Panc1 (cell line): ENCODE measurements around the gene GNAT2. TPM values are rescaled to one million over a fixed set of nuclear protein-coding genes. Genes with fewer than 3 reads are reported as not detected.

Experiments
- ATAC-seq: fragments of 200-7000 bp; cut with Tn5 transposase; 2 replicates; pipeline ENCODE4 v1.9.1; 2020; ENCODE audit warnings: mild to moderate bottlenecking, moderate library complexity
- BruUV-seq: library from RNA; stranded (reverse); fragments of 400-500 nt; replicated peaks from 2 replicates; lab custom pipeline; 2021; lab: Mats Ljungman, UMichigan
- CTCF ChIA-PET: fragments of 300-600 bp; sonication (Branson Sonifier 250); formaldehyde crosslinking; loops from one replicate; lab custom pipeline; 2022; ENCODE audit warnings: antibody characterized with exemption; lab: Charles Lee
- POLR2A ChIA-PET: fragments of 300-600 bp; sonication (Branson Sonifier 250); formaldehyde crosslinking; loops from one replicate; lab custom pipeline; 2022; ENCODE audit warnings: antibody characterized with exemption; lab: Charles Lee
- DNase-seq: peaks from one replicate; pipeline ENCODE4 v3.0.0-alpha.2; 2010; ENCODE audit warnings: low read depth, low spot score
- H3K27ac ChIP-seq: 2 replicates; pipeline ENCODE4 v1.5.1; 2011; ENCODE audit warnings: mild to moderate bottlenecking, low read length, inconsistent platforms
- H3K27me3 ChIP-seq: fragments of 200-500 bp; sonication (Bioruptor generic); 2 replicates; pipeline ENCODE4 v1.6.0; 2014; ENCODE audit warnings: low read length, inconsistent platforms; ENCODE audit not compliant: control insufficient read depth, insufficient read depth
- H3K36me3 ChIP-seq: fragments of 200-500 bp; sonication (Bioruptor generic); 2 replicates; pipeline ENCODE4 v1.5.1; 2014; ENCODE audit warnings: inconsistent platforms, mild to moderate bottlenecking, low read length, moderate library complexity; ENCODE audit not compliant: control insufficient read depth, insufficient read depth
- H3K4me1 ChIP-seq: 2 replicates; pipeline ENCODE4 v1.5.1; 2011; ENCODE audit warnings: inconsistent platforms, mild to moderate bottlenecking, low read length, moderate library complexity; ENCODE audit not compliant: control insufficient read depth, insufficient read depth
- H3K4me3 ChIP-seq, 2 experiments: 2 replicates each; pipeline ENCODE4 v1.5.1; 2011 to 2012; ENCODE audit warnings: low read depth in 2 of 2, low read length in 2 of 2, mild to moderate bottlenecking in 2 of 2, inconsistent platforms in 1 of 2, moderate library complexity in 1 of 2
- H3K9me3 ChIP-seq: fragments of 200-500 bp; sonication (Bioruptor generic); 2 replicates; pipeline ENCODE4 v1.5.1; 2014; ENCODE audit warnings: low read depth, mild to moderate bottlenecking, inconsistent platforms, low read length, moderate library complexity; ENCODE audit not compliant: control insufficient read depth, insufficient read depth
- CTCF ChIP-seq: fragments of 450-650 bp; IDR thresholded peaks from 2 replicates; pipeline ENCODE4 v1.5.1; 2017; ENCODE audit warnings: mild to moderate bottlenecking
- POLR2AphosphoS5 ChIP-seq: IDR thresholded peaks from 2 replicates; pipeline ENCODE4 v1.6.1; 2012; ENCODE audit warnings: mild to moderate bottlenecking, low read depth, low read length, moderate library complexity
- REST ChIP-seq, 2 experiments: IDR thresholded peaks; 2 replicates each; pipeline ENCODE4 v1.6.1; 2011 to 2012; ENCODE audit warnings: low read depth in 2 of 2, control low read depth in 1 of 2, low read length in 1 of 2, mild to moderate bottlenecking in 1 of 2, moderate library complexity in 1 of 2; ENCODE audit not compliant: insufficient read depth in 1 of 2
- SIN3A ChIP-seq: IDR thresholded peaks from 2 replicates; pipeline ENCODE4 v1.6.1; 2012; ENCODE audit warnings: low read depth, mild to moderate bottlenecking, low read length, moderate library complexity, borderline replicate concordance; ENCODE audit not compliant: insufficient read depth
- TCF7L2 ChIP-seq: IDR thresholded peaks from 2 replicates; pipeline ENCODE4 v1.6.1; 2011; ENCODE audit warnings: mild to moderate bottlenecking, low read depth, low read length, inconsistent platforms
- in situ Hi-C: cut with HindIII; loops from 2 replicates; pipeline ENCODE4 v1.10.0; 2016; ENCODE audit warnings: low sequenced_read_pairs, low pct_unique_long_range_greater_than_20kb
- intact Hi-C: fragments of 100-400 bp; cut with micrococcal nuclease; formaldehyde crosslinking; loops from one replicate; pipeline ENCODE4 v1.10.0; 2022; ENCODE audit not compliant: unreplicated experiment
- total RNA-seq: library from RNA; stranded (reverse); gene quantifications from one replicate; pipeline ENCODE4 v1.2.1, GENCODE V29; 2021; ENCODE audit not compliant: unreplicated experiment

The GNAT2 gene
- total RNA-seq, 1 experiment from 2014 or later, result 0.44 TPM

GRCh38 chr1:109667452-109668122 lies 48.2 kb upstream of the GNAT2 start, which contains the start of gene GSTM2:
Gene GSTM2, plus strand, starts transcription at chr1:109668057. Its CDS starts 59 bp downstream, at chr1:109668116.
- ATAC-seq, result peak; percentile 98
- Histone ChIP-seq H3K9me3 (no peaks in the 10 kb centered on the region), H3K27ac (peak within 1 kb of the TSS; percentile 74), H3K4me1 (no peaks in the 10 kb centered on the region), H3K36me3 (no peaks in the 10 kb centered on the region; the same call in 1 of the 2 replicates), H3K4me3 (peak within 1 kb of the TSS; percentile 18 to 39), H3K27me3 (no peaks in the 10 kb centered on the region)
- in situ Hi-C loops, result no loop called here
- TF ChIP-seq REST (IDR thresholded peaks at IDR 0.05; ENCODE audit: insufficient read depth in 1 of 2, low read depth in 2 of 2, low read length in 1 of 2) (no peak), TCF7L2 (no peak), SIN3A (no peak), POLR2AphosphoS5 (no peak), CTCF (no peak)
- BruUV-seq, result no TSS peak
- DNase-seq, result no peak
- intact Hi-C loops, result no loop called here
- ChIA-PET POLR2A (interaction anchor here (0.9 kb wide), 1 partner anchor 27 kb away, joined by 3 read pairs; no protein-coding TSS in a partner anchor), CTCF (no interaction called here)

GRCh38 chr1:109664671-109665070 lies 45.3 kb upstream of the GNAT2 start:
- no peak overlapping the region for H3K4me3 ChIP-seq
- no peaks in the 10 kb centered on the region for H3K4me1 ChIP-seq
- CTCF ChIA-PET, result no interaction called here
- BruUV-seq, result no TSS peak
- H3K9me3 ChIP-seq, result no peaks in the 10 kb centered on the region
- no peak for TF ChIP-seq POLR2AphosphoS5
- TF ChIP-seq SIN3A, result no peak
- TF ChIP-seq TCF7L2, result no peak
- no peak for TF ChIP-seq CTCF
- no peak for TF ChIP-seq REST (IDR thresholded peaks at IDR 0.05; ENCODE audit: insufficient read depth in 1 of 2, low read depth in 2 of 2, low read length in 1 of 2)
- in situ Hi-C loops, result no loop called here
- no peak overlapping the region for H3K27ac ChIP-seq
- ATAC-seq (no peak), DNase-seq (no peak)
- POLR2A ChIA-PET, result no interaction called here
- no peaks in the 10 kb centered on the region for H3K27me3 ChIP-seq
- H3K36me3 ChIP-seq, result no peaks in the 10 kb centered on the region; the same call in 1 of the 2 replicates
- intact Hi-C loops, result no loop called here
